GM21515 (cell line): ENCODE data around the gene FLACC1.
"Not testable (repeated sequence)": the region's sequence is repeated elsewhere in the genome, so short reads cannot be mapped to it uniquely, and the experiment has no call there.

Experiments
- ATAC-seq: cut with Tn5 transposase; IDR thresholded peaks from one replicate; pipeline ENCODE4 v1.9.1; 2021; ENCODE audit not compliant: unreplicated experiment

Gene FLACC1

DNA sequence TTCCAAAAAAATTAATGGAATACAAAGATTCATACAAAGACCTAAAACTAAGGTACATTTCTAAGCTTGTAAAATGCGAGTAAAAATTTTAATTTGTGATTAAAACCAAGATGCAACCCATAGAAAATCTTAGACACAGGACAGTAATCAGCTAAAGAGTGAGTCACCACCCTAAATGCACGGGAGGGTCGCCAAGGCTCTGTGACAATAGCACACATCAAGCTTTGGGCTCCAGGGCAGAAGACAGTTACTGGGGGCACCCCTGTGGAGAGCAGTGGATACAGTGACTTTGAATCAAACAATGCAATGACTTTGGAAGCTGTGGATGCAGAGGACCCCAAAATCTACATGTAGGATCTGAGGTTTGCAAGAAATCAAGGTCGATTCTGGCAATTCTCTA is 7.5 kb downstream of the FLACC1 start:
- ATAC-seq: no peak

DNA sequence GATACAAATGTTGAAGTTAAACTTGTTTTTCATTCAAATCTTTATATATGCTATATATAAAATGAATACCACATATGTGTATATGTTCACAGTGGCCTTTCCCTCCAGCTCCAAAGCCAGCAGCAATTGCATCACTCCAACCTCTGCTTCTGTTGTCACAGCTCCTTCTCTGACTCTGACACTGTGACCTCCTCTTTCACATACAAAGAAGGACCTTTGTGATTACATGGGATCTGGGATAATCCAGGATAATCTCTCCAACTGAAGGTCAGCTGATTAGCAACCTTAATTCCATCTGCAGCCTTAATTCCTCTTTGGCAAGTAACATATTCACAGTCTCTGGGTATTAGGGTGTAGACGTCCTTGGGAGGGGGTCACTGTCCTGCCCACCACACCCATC is 8.4 kb downstream of the FLACC1 start:
- ATAC-seq: no peak

DNA sequence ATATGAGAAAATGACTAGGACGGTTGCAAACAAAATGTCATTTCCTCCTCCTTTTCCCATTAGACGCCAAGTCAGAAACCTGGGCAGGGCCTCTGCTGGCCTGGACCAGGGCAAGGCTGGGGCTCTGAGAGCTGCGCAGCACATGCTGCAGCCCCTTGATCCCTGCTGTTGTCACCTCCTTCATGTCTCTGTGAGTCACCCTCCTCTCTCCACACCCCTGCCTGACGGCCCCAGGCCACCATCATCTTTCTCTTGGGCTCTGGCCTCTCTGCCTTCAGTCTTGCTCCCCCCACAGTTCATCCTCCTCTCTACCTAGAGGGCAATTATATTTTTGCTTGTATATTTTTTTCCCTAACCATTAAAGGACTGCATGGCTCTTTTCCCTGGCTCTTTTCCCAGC is 10.0 kb downstream of the FLACC1 start:
- no peak for ATAC-seq

DNA sequence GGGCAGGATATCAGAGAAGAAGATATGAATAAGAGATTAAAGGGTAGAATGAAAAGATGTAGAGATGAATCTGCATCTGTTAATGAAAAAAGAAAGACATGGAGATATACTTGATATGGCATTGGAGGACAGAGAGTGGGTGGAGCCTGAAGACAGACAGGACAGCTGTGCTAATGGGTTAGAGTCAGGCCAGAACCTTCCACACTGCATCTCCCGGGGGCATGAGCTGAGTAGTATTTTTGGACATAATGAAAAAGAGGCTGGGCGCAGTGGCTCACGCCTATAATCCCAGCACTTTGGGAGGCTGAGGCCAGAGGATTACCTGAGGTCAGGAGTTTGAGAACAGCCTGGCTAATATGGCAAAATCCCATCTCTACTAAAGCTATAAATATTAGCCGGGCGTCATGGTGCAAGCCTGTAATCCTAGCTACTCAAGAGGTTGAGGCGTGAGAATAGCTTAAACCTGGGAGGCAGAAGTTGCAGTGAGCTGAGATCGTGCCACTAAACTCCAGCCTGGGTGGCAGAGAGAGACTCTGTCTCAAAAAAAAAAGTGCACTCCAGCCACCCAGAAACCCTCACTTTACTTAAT is 11.4 kb downstream of the FLACC1 start:
- no peak for ATAC-seq

DNA sequence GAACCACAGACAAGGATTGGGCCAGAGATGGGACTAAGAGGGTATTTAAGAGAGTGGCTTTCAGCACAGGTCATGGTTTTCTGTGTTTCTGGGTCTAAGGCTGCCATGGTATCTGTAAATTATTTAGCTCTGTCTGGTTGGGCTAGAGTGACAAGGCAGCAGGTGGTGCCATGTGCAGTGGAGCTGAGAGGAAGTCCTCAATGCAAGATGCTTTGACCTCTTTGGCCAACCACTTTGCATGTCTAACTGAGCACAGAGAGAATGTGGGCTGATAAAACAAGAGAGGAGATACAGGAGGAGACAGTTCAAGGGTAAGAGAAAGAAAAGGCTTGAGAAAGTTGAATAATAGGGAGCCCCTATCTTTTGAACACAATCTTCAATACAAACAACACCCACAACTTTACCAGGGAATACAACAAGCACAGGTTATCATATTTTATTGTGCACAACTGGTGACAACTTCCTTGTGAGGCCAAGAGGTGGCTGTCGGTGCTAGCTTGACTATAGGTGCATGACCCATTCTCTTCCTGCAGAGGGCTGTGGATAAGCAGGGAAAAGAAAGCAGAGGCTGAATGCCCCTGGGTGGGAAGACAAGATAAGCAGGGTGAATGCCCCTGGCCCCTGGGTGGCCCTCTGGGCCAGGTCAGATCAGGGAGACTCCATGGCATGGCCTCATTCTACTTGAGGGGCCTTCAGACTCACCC is 12.3 kb downstream of the FLACC1 start:
- peak; percentile 75 for ATAC-seq

DNA sequence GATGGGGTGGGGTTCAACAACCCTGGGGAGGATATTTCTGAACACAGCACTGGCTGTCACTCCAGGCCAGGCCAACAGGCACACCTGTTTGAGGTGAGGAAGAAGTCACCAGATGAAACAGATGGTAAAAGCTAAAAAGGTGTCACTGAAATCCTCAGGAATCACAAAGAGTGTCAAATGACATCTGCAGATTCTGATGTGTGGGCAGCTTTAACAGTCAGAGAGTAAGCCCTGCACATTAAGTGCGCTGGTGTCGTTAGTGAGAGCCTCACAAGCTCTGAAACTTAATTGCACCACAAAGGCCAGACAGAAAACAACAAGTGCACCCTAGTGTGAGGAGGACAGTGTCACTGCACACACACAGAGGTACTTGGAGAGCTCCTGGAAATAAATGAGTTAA is 13.6 kb downstream of the FLACC1 start:
- ATAC-seq: no peak

DNA sequence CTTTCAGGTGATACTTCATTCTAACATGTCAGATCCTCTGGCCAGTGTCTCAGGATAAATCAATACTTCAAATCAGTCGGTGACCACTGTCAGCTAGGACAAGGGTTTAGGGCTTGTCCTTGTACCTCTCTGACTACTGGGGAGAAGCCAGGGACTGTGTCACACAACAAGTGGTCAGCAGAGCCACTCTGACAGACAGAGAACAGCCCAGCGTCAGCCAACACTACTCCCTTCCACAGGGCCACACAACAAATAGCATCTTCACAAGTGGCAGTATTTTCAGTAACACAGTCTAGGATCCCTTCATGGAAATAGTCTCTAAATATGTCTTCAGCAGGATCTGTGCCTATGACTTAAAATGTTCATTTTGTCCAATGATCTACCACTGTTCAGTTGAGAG is 14.2 kb downstream of the FLACC1 start:
- no peak for ATAC-seq

DNA sequence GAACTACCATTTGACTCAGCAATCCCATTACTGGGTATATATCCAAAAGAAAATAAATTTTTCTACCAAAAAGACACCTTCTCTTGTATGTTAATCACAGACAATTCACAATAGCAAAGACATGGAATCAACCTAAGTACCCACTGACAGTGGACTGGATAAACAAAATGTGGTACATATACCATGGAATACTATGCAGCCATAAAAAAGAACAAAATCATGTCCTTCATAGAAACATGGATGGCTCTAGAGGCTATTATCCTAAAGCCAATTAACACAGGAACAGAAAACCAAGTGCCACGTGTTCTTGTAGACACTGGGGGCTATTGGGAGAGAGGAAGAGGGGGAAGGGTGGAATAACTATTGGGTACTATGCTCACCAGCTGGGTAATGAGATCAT is 27.7 kb downstream of the FLACC1 start:
- ATAC-seq: no peak

DNA sequence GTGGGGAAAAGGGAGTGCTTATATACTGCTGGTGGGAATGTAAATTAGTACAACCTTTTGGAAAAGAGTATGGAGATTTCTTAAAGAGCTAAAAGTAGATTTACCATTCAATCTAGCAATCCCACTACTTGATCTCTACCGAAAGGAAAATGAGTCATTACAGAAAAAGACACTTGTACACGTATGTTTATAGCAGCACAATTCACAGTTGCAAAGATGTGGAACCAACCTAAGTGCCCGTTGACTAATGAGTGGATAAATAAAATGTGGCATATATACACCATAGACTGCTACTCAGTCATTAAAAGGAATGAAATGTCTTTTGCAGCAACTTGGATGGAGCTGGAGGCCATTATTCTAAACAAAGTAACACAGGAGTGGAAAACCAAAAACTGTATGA is 29.5 kb downstream of the FLACC1 start:
- ATAC-seq: no peak

DNA sequence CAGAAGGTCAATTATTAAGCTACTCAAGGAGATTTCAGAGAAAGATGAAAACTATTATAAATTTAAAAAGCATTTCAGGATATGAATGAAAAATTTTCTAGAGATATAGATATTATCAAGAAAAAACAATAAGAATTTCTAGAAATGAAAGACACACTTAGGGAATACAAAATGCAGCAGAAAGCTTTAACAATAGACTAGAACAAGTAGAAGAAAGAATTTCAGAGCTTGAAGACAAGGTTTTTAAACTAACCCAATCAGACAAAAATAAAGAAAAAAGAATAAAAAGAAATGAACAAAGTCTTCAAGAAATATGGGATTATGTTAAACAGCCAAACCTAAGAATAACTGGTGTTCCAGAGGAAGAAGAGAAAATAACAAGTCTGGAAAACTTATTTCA is 34.4 kb downstream of the FLACC1 start:
- ATAC-seq: no peak

DNA sequence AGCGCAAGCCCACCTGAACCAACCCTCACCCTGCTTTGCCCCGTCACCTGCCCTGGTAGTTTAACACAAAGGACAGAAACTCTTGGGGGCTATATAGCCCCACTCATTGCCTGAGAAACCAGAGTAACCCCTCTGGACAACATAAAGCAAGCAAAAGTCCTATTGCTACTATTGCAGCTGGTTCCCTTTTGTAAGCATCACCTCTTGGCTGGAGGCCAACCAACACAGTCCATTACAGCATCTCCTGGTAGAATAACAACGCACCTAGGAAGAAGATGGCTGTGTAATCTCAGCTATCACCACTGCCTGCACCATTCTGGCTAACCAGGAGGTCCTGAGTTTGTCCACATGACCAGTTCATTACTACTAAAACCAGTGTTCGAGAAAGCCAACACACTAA is 36.4 kb downstream of the FLACC1 start:
- no peak for ATAC-seq

DNA sequence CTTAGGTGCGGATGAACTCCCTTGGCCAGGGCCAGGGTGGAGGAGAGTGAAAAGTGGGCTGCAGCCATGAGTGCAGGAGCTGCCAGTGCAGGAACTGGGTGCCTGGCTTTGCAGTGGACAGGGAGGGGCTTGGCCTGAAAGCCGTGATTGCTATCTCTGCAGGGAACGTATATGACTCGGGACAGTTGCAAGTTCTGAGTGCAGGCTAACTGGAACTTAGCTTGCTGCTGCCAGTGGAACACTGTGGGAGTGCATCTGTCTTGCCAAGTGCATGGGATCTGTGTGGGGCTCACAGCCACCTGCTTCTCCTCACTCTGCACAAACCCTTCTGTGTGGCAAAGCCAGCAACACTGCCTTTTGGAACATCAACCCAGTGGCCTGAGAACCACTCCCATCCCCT is 36.9 kb downstream of the FLACC1 start:
- ATAC-seq: no peak

DNA sequence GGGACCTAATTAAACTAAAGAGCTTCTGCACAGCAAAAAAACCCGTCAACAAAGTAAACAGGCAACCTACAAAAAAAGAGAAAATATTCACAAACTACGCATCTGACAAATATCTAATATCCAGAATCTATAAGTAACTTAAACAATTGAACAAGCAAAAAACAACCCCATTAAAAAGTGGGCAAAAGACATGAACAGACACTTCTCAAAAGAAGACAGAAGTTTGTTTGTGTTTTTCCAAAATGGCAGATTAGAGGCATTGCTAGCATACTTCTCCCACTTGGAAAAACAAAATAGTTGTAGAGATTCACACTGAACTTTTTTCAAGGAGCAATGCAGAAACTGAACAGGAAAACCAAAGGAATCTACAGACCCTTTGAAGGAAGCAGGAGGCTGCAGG is 37.6 kb downstream of the FLACC1 start:
- ATAC-seq: no peak

DNA sequence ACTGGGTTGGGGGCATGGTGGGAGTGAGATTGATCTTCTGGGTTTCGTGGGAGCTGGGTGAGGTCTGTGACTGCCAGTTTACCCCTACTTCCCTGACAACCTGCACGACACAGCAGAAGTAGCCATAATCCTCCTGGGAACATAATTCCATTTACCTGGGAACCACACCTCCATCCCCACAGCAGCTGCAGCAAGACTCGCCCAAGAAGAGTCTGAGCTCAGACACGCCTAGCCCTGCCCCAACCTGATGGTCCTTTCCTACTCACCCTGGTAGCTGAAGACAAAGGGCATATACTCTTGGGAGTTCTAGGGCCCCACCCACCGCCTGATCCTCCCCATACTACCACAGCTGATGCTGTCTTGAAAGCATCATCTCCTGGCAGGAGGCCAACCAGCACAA is 43.8 kb downstream of the FLACC1 start:
- no peak for ATAC-seq

DNA sequence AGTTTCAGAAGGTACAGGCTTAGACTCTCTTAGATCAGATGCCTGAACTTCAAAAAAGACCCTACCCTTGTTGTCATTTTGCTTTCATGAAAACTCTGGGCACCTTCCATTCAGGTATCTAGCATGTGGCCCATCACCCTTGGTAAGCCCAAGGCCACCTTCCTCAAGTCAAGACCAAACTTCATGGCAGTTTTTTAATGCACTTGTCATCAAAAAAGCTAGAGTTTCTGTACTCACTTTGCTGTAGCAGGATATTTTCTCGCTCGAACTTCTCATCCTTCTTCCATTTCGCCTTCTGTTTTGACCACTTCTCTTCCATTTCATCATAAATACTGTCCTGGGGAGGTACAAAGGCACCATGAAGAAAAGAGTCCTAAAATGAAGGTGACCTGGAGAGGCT is 48.2 kb downstream of the FLACC1 start:
- no peak for ATAC-seq

DNA sequence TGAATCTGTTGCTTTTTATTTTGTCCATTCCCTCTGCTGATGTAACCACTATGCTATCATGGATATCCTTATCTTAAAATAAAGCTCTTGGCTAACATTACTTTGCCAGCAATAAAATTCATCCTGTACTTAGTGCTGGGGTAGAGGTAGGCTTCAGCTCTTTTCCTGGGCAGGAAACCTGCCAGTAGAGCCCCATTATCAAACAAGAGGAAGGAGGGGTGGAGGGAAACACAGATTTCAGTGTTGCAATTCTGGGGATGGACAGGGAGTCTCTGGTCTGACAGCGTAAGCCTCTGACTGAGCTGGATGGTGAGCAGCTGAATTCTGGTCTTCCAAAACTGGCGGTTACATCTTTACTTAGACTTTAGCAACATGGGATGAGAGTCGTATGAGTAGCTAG is 49.3 kb downstream of the FLACC1 start:
- ATAC-seq: no peak

DNA sequence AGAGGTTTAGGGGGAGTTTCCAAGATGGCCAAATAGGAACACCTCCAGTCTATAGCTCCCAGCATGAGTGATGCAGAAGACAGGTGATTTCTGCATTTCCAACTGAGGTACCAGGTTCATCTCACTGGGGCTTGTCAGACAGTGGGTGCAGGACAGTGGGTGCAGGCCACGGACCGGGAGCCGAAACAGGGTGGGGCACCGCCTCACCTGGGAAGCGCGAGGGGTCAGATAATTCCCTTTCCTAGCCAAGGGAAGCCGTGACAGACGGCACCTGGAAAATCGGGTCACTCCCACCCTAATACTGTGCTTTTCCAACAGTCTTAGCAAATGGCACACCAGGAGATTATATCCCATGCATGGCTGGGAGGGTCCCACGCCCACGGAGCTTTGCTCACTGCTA is 57.2 kb downstream of the FLACC1 start:
- not testable (repeated sequence) for ATAC-seq

DNA sequence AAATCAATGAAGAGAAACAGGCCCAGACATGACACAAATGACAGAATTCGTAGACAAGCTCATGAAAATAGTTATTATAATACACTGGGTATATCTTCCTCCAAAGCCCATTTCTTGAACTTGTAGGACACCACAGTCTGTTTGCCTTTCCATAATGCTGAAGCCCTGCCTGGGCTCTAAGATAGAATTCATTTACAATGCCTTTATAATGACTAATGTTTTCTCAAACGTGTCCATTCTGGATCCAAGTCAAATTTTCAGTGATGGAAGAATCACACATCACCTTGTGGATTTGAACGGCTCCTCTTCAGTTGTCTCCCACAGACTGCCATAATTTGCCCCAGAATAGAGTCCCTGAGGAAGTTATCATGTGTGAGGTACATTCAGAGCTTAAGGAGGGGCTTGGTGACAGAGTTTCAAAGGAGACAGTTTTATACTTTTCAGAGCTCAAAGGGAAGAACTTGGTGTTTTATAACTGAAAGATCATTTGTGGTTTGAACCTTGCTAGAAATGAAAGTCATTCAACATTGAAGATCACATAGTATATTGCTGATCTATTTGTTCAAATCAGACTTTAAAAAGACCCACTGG is 58.6 kb downstream of the FLACC1 start:
- no peak for ATAC-seq

DNA sequence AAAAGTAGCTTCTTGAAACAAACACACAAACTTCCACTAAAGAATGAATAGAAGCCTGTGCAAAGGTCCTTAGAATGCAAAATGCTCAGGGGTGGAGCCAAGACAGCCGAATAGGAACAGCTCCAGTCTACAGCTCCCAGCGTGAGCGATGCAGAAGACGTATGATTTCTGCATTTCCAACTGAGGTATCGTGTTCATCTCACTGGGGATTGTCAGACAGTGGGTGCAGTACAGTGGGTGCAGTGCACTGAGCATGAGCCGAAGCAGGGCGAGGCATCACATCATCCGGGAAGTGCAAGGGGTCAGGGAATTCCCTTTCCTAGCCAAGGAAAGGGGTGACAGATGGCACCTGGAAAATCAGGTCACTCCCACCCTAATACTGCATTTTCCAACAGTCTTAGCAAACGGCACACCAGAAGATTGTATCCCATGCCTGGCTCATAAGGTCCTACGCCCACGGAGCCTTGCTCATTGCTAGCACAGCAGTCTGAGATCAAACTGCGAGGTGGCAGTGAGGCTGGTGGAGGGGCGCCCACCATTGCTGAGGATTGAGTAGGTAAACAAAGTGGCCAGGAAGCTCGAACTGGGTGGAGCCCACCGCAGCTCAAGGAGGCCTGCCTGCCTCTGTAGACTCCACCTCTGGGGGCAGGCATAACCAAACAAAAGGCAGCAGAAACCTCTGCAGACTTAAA is 66.5 kb downstream of the FLACC1 start:
- ATAC-seq: not testable (repeated sequence)

DNA sequence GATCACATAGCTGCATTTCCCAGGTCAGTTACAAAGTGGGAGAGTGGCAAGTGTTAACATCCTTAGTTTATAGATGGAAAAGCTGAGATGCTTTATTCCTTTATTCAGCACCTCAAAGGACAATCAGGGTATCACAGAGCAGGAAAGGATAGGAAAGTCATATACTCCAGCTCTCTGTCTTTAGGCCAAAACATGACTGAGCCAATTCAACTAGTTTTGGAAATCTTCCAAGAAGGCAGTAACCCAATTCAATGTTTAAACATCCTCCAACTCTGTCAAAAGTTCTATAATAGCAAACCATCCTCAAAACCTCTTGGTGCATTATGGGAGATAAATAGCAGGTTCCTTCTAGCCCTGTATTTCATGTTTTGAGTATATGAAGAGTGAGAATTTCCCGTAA is 71.6 kb downstream of the FLACC1 start:
- no peak for ATAC-seq

DNA sequence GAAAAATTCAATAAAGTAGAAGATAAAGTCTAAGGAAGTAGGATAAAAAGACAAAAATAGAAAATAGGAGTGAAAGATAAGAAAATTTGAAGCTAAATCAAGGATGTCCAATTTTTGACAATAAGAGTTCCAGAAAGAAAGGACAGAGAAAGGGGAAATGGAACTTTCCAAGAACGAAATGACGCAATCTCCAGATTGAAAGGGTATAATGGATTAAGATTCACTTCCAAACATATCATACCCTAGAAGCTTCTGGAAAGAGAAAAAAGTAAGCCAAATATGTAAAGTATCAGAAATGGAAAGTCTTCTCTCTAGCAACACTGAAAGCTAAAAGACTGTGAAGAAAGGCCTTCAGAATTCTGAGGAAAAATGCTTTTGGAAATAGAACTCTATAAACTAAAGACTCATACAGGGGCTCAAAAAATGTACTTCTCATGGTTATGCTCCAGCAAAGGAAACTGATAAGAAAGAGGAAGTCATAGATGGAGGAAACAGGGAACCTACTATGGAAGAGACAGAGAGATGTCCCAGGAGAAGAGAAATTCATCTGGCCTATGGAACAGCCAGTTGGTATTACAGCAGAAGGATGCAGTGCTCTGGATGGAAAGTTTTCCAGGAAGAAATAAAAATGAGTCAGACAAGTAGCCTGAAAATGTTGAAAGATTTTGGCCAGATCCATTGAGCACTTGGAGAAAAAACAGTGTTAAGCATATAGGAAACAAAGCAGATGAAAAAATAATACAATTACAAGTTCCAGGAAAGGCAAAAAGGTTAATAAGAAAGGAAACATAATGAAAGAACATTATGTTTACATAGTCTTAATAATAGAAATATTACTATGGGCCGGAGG is 76.7 kb downstream of the FLACC1 start:
- no peak for ATAC-seq
